ENCODE results near the gene LRP1.
A peak's percentile ranks its signal among the peaks of the same experiment; 100 is the strongest.

The LRP1 gene

GRCh38 chr12:57088354-57089270, 39.7 kb upstream of the LRP1 start, which contains the start of gene NAB2:
NAB2 (plus strand) TSS chr12:57089114; CDS start chr12:57089272, 158 bp downstream.
- H3K4me1 ChIP-seq (ENCODE audit: control insufficient read depth, insufficient read depth, low read length, poor library complexity, severe bottlenecking), result peaks cover 29% of the 10 kb centered on the region
- DNase-seq, result peak; percentile 90 to 93 (median 92)
- H3K36me3 ChIP-seq (ENCODE audit: control insufficient read depth, insufficient read depth, low read length), result peaks cover 3% of the 10 kb centered on the region

GRCh38 chr12:57089271-57090245, 38.7 kb upstream of the LRP1 start:
- H3K27me3 ChIP-seq (replicated peaks; ENCODE audit: control insufficient read depth, insufficient read depth, low read length, poor library complexity, severe bottlenecking), result no peaks in the 10 kb centered on the region
- peak overlapping the region; percentile 80 for H3K4me3 ChIP-seq (ENCODE audit: insufficient read depth, low read depth, low read length, poor library complexity, severe bottlenecking)
- peak overlapping the region; percentile 64 for H3K27ac ChIP-seq (ENCODE audit: insufficient read depth, low read length, poor library complexity, severe bottlenecking)
- H3K4me1 ChIP-seq (ENCODE audit: control insufficient read depth, insufficient read depth, low read length, poor library complexity, severe bottlenecking), result peaks cover 35% of the 10 kb centered on the region
- peak in 2 of 3 donors; percentile 23 to 32 for DNase-seq
- peaks cover 3% of the 10 kb centered on the region for H3K36me3 ChIP-seq (ENCODE audit: control insufficient read depth, insufficient read depth, low read length)
- H3K9me3 ChIP-seq (ENCODE audit: control insufficient read depth, low read length), result no peaks in the 10 kb centered on the region

More at GRCh38 chr12:57088354-57089270, 39.7 kb upstream of the LRP1 start, which contains the start of gene NAB2:
- Histone ChIP-seq H3K9me3 (ENCODE audit: control insufficient read depth, low read length) (no peaks in the 10 kb centered on the region), H3K27me3 (replicated peaks; ENCODE audit: control insufficient read depth, insufficient read depth, low read length, poor library complexity, severe bottlenecking) (no peaks in the 10 kb centered on the region), H3K4me3 (ENCODE audit: insufficient read depth, low read depth, low read length, poor library complexity, severe bottlenecking) (peak within 1 kb of the TSS; percentile 84), H3K27ac (ENCODE audit: insufficient read depth, low read length, poor library complexity, severe bottlenecking) (peak within 1 kb of the TSS; percentile 97)

DNA sequence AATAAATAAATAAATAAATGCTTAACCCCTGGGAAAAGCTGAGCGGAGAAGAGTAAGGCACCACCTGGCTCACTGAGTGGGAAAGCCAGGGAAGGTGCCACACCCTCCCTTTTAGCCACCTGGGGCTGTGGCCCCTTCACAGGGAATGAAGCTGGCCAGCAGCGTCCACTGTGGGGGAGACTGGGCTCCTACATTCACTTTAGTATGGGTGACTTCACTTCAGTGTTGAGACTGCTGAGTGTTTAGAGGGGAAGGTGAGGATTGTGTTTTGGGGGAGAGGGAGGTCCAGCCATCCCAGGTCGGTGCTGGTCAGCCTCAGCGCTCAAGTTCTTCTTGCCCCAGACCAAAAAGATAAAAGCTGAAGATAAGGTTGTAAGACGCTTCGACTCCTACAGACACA, 37.8 kb upstream of the LRP1 start:
- no peaks in the 10 kb centered on the region for H3K9me3 ChIP-seq (ENCODE audit: control insufficient read depth, low read length)
- no peak for DNase-seq
- no peak overlapping the region for H3K4me3 ChIP-seq (ENCODE audit: insufficient read depth, low read depth, low read length, poor library complexity, severe bottlenecking)
- H3K27me3 ChIP-seq (replicated peaks; ENCODE audit: control insufficient read depth, insufficient read depth, low read length, poor library complexity, severe bottlenecking), result no peaks in the 10 kb centered on the region
- H3K27ac ChIP-seq (ENCODE audit: insufficient read depth, low read length, poor library complexity, severe bottlenecking), result peak overlapping the region; percentile 20
- H3K4me1 ChIP-seq (ENCODE audit: control insufficient read depth, insufficient read depth, low read length, poor library complexity, severe bottlenecking), result peaks cover 35% of the 10 kb centered on the region
- peaks cover 8% of the 10 kb centered on the region for H3K36me3 ChIP-seq (ENCODE audit: control insufficient read depth, insufficient read depth, low read length)

GRCh38 chr12:57090924-57091637, 37.2 kb upstream of the LRP1 start:
- no peak for DNase-seq
- no peak overlapping the region for H3K4me3 ChIP-seq (ENCODE audit: insufficient read depth, low read depth, low read length, poor library complexity, severe bottlenecking)
- no peaks in the 10 kb centered on the region for H3K9me3 ChIP-seq (ENCODE audit: control insufficient read depth, low read length)
- no peaks in the 10 kb centered on the region for H3K27me3 ChIP-seq (replicated peaks; ENCODE audit: control insufficient read depth, insufficient read depth, low read length, poor library complexity, severe bottlenecking)
- peak overlapping the region; percentile 20 for H3K27ac ChIP-seq (ENCODE audit: insufficient read depth, low read length, poor library complexity, severe bottlenecking)
- H3K36me3 ChIP-seq (ENCODE audit: control insufficient read depth, insufficient read depth, low read length), result peaks cover 12% of the 10 kb centered on the region
- H3K4me1 ChIP-seq (ENCODE audit: control insufficient read depth, insufficient read depth, low read length, poor library complexity, severe bottlenecking), result peaks cover 31% of the 10 kb centered on the region

GRCh38 chr12:57091638-57092528, 36.4 kb upstream of the LRP1 start:
- Histone ChIP-seq H3K27ac (ENCODE audit: insufficient read depth, low read length, poor library complexity, severe bottlenecking) (no peak overlapping the region), H3K27me3 (replicated peaks; ENCODE audit: control insufficient read depth, insufficient read depth, low read length, poor library complexity, severe bottlenecking) (no peaks in the 10 kb centered on the region), H3K9me3 (ENCODE audit: control insufficient read depth, low read length) (no peaks in the 10 kb centered on the region), H3K4me3 (ENCODE audit: insufficient read depth, low read depth, low read length, poor library complexity, severe bottlenecking) (no peak overlapping the region), H3K4me1 (ENCODE audit: control insufficient read depth, insufficient read depth, low read length, poor library complexity, severe bottlenecking) (peaks cover 25% of the 10 kb centered on the region), H3K36me3 (ENCODE audit: control insufficient read depth, insufficient read depth, low read length) (peaks cover 20% of the 10 kb centered on the region)
- no peak for DNase-seq

- Histone ChIP-seq H3K27ac (ENCODE audit: insufficient read depth, low read length, poor library complexity, severe bottlenecking) (no peak overlapping the region), H3K9me3 (ENCODE audit: control insufficient read depth, low read length) (no peaks in the 10 kb centered on the region), H3K27me3 (replicated peaks; ENCODE audit: control insufficient read depth, insufficient read depth, low read length, poor library complexity, severe bottlenecking) (no peaks in the 10 kb centered on the region), H3K36me3 (ENCODE audit: control insufficient read depth, insufficient read depth, low read length) (peaks cover 25% of the 10 kb centered on the region), H3K4me3 (ENCODE audit: insufficient read depth, low read depth, low read length, poor library complexity, severe bottlenecking) (no peak overlapping the region), H3K4me1 (ENCODE audit: control insufficient read depth, insufficient read depth, low read length, poor library complexity, severe bottlenecking) (peaks cover 25% of the 10 kb centered on the region)
- no peak for DNase-seq
Measured at GRCh38 chr12:57092529-57092862, 35.8 kb upstream of the LRP1 start.

- Histone ChIP-seq H3K9me3 (ENCODE audit: control insufficient read depth, low read length) (no peaks in the 10 kb centered on the region), H3K27ac (ENCODE audit: insufficient read depth, low read length, poor library complexity, severe bottlenecking) (peak overlapping the region; percentile 58), H3K27me3 (replicated peaks; ENCODE audit: control insufficient read depth, insufficient read depth, low read length, poor library complexity, severe bottlenecking) (no peaks in the 10 kb centered on the region), H3K4me1 (ENCODE audit: control insufficient read depth, insufficient read depth, low read length, poor library complexity, severe bottlenecking) (peaks cover 24% of the 10 kb centered on the region), H3K4me3 (ENCODE audit: insufficient read depth, low read depth, low read length, poor library complexity, severe bottlenecking) (no peak overlapping the region), H3K36me3 (ENCODE audit: control insufficient read depth, insufficient read depth, low read length) (peaks cover 30% of the 10 kb centered on the region)
- DNase-seq, result no peak
Measured at GRCh38 chr12:57092876-57093414, 35.3 kb upstream of the LRP1 start.

- H3K9me3 ChIP-seq (ENCODE audit: control insufficient read depth, low read length), result no peaks in the 10 kb centered on the region
- H3K4me1 ChIP-seq (ENCODE audit: control insufficient read depth, insufficient read depth, low read length, poor library complexity, severe bottlenecking), result peaks cover 21% of the 10 kb centered on the region
- H3K27ac ChIP-seq (ENCODE audit: insufficient read depth, low read length, poor library complexity, severe bottlenecking), result peak overlapping the region; percentile 58
- H3K27me3 ChIP-seq (replicated peaks; ENCODE audit: control insufficient read depth, insufficient read depth, low read length, poor library complexity, severe bottlenecking), result no peaks in the 10 kb centered on the region
- DNase-seq, result peak; percentile 20 to 30 (median 25)
- H3K4me3 ChIP-seq (ENCODE audit: insufficient read depth, low read depth, low read length, poor library complexity, severe bottlenecking), result no peak overlapping the region
- H3K36me3 ChIP-seq (ENCODE audit: control insufficient read depth, insufficient read depth, low read length), result peaks cover 36% of the 10 kb centered on the region
Measured at GRCh38 chr12:57093415-57094207, 34.7 kb upstream of the LRP1 start.

Data from effector memory CD4-positive, alpha-beta T cell (primary cell).